ENCODE results near the gene PCK2. TPM values are rescaled to one million over a fixed set of nuclear protein-coding genes. Genes with fewer than 3 reads are reported as not detected.

Gene PCK2
- total RNA-seq, 1 donor from 2014 or later = 35.0 TPM

GRCh38 chr14:24081739-24082211 is 12.3 kb upstream of the PCK2 start:
- no peak for DNase-seq (ENCODE audit: extremely low spot score, unreplicated experiment)
- peaks cover 50% of the 10 kb centered on the region for H3K27me3 Mint-ChIP-seq
- H3K4me1 Mint-ChIP-seq (ENCODE audit: unreplicated experiment) = peaks cover 22% of the 10 kb centered on the region
- H3K4me3 Mint-ChIP-seq = peak overlapping the region; percentile 86
- peak overlapping the region; percentile 49 for H3K27ac Mint-ChIP-seq
- H3K36me3 Mint-ChIP-seq = no peaks in the 10 kb centered on the region
- TF ChIP-seq CTCF (conservative IDR thresholded peaks at IDR 0.05) = no peak
- H3K9me3 Mint-ChIP-seq = no peaks in the 10 kb centered on the region

GRCh38 chr14:24082411-24083080 is 11.6 kb upstream of the PCK2 start:
- DNase-seq (ENCODE audit: extremely low spot score, unreplicated experiment) = no peak
- no peak for TF ChIP-seq CTCF (conservative IDR thresholded peaks at IDR 0.05)
- H3K36me3 Mint-ChIP-seq = no peaks in the 10 kb centered on the region
- H3K27me3 Mint-ChIP-seq = peaks cover 52% of the 10 kb centered on the region
- peaks cover 22% of the 10 kb centered on the region for H3K4me1 Mint-ChIP-seq (ENCODE audit: unreplicated experiment)
- H3K4me3 Mint-ChIP-seq = peak overlapping the region; percentile 86
- no peaks in the 10 kb centered on the region for H3K9me3 Mint-ChIP-seq
- peak overlapping the region; percentile 49 for H3K27ac Mint-ChIP-seq

GRCh38 chr14:24083462-24083861 is 10.6 kb upstream of the PCK2 start:
- Mint-ChIP-seq H3K9me3 (no peaks in the 10 kb centered on the region), H3K27ac (no peak overlapping the region), H3K4me3 (peak overlapping the region; percentile 11), H3K27me3 (peaks cover 49% of the 10 kb centered on the region), H3K36me3 (no peaks in the 10 kb centered on the region), H3K4me1 (ENCODE audit: unreplicated experiment) (peaks cover 22% of the 10 kb centered on the region)
- TF ChIP-seq CTCF (conservative IDR thresholded peaks at IDR 0.05) = no peak
- DNase-seq (ENCODE audit: extremely low spot score, unreplicated experiment) = no peak

GRCh38 chr14:24084440-24084839 is 9.7 kb upstream of the PCK2 start:
- Mint-ChIP-seq H3K36me3 (no peaks in the 10 kb centered on the region), H3K4me3 (no peak overlapping the region), H3K4me1 (ENCODE audit: unreplicated experiment) (peaks cover 22% of the 10 kb centered on the region), H3K27ac (no peak overlapping the region), H3K27me3 (peaks cover 44% of the 10 kb centered on the region), H3K9me3 (no peaks in the 10 kb centered on the region)
- TF ChIP-seq CTCF (conservative IDR thresholded peaks at IDR 0.05) = no peak
- DNase-seq (ENCODE audit: extremely low spot score, unreplicated experiment) = no peak

- no peak for TF ChIP-seq CTCF (conservative IDR thresholded peaks at IDR 0.05)
- no peaks in the 10 kb centered on the region for H3K36me3 Mint-ChIP-seq
- H3K27ac Mint-ChIP-seq = no peak overlapping the region
- DNase-seq (ENCODE audit: extremely low spot score, unreplicated experiment) = no peak
- H3K9me3 Mint-ChIP-seq = no peaks in the 10 kb centered on the region
- peaks cover 39% of the 10 kb centered on the region for H3K27me3 Mint-ChIP-seq
- peaks cover 15% of the 10 kb centered on the region for H3K4me1 Mint-ChIP-seq (ENCODE audit: unreplicated experiment)
- H3K4me3 Mint-ChIP-seq = no peak overlapping the region
Measured at GRCh38 chr14:24085215-24085614, 8.9 kb upstream of the PCK2 start.
